Measurements from ENCODE around the gene SMYD3. TPM values are rescaled to one million over a fixed set of nuclear protein-coding genes. Genes with fewer than 3 reads are reported as not detected.

Gene SMYD3
- total and polyA plus RNA-seq, 9 of the 15 experiments (the other 6 are each of a cell fraction or from before 2014, with no cell fraction given): 128 to 440 (median 197) TPM

DNA sequence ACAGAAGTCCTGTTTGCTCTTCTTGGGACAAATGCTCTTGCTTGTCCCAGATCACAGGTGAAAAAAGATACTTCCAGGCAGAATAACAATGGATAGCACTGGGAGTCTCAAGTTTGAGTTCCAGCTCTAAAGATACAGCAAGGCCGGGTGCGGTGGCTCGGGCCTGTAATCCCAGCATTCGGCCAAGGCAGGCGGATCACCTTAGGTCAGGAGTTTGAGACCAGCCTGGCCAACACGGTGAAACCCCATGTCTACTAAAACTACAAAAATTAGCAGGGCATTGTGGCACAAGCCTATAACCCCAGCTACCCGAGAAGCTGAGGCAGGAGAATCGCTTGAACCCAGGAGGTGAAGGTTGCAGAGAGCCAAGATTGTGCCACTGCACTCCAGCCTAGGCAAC is 337.6 kb downstream of the SMYD3 start (continued):
- TF ChIP-seq, protein P1, sequence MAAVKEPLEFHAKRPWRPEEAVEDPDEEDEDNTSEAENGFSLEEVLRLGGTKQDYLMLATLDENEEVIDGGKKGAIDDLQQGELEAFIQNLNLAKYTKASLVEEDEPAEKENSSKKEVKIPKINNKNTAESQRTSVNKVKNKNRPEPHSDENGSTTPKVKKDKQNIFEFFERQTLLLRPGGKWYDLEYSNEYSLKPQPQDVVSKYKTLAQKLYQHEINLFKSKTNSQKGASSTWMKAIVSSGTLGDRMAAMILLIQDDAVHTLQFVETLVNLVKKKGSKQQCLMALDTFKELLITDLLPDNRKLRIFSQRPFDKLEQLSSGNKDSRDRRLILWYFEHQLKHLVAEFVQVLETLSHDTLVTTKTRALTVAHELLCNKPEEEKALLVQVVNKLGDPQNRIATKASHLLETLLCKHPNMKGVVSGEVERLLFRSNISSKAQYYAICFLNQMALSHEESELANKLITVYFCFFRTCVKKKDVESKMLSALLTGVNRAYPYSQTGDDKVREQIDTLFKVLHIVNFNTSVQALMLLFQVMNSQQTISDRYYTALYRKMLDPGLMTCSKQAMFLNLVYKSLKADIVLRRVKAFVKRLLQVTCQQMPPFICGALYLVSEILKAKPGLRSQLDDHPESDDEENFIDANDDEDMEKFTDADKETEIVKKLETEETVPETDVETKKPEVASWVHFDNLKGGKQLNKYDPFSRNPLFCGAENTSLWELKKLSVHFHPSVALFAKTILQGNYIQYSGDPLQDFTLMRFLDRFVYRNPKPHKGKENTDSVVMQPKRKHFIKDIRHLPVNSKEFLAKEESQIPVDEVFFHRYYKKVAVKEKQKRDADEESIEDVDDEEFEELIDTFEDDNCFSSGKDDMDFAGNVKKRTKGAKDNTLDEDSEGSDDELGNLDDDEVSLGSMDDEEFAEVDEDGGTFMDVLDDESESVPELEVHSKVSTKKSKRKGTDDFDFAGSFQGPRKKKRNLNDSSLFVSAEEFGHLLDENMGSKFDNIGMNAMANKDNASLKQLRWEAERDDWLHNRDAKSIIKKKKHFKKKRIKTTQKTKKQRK (IDR thresholded peaks at IDR 0.05; ENCODE audit: borderline replicate concordance, low read depth, low read length): no peak
- peak; percentile 80 for TF ChIP-seq SMAD4 (CRISPR knock-in tag; conservative IDR thresholded peaks at IDR 0.05)
- TF ChIP-seq SNRNP70 (optimal IDR thresholded peaks at IDR 0.05; ENCODE audit: low read depth, low read length): no peak
- TF ChIP-seq BCOR (IDR thresholded peaks at IDR 0.05): 0 out of 2 replicates have a peak, but pooled peaks have one; percentile 34
- TF ChIP-seq MYC (IDR thresholded peaks at IDR 0.05; ENCODE audit: low read depth, low read length): no peak
- peak; percentile 65; the same call in 1 of the 2 replicates for TF ChIP-seq MYC (CRISPR knock-in tag; IDR thresholded peaks at IDR 0.05; ENCODE audit: borderline replicate concordance, low read depth)
- TF ChIP-seq ZNF589 (CRISPR knock-in tag; IDR thresholded peaks at IDR 0.05; ENCODE audit: low read depth): peak; percentile 71; the same call in 1 of the 2 replicates
- no peak for TF ChIP-seq RNF2 (IDR thresholded peaks at IDR 0.05)
- TF ChIP-seq XRCC3 (IDR thresholded peaks at IDR 0.05): no peak
- TF ChIP-seq NKRF (IDR thresholded peaks at IDR 0.05; ENCODE audit: borderline replicate concordance): peak; percentile 48; the same call in 1 of the 2 replicates
- TF ChIP-seq, protein P2, sequence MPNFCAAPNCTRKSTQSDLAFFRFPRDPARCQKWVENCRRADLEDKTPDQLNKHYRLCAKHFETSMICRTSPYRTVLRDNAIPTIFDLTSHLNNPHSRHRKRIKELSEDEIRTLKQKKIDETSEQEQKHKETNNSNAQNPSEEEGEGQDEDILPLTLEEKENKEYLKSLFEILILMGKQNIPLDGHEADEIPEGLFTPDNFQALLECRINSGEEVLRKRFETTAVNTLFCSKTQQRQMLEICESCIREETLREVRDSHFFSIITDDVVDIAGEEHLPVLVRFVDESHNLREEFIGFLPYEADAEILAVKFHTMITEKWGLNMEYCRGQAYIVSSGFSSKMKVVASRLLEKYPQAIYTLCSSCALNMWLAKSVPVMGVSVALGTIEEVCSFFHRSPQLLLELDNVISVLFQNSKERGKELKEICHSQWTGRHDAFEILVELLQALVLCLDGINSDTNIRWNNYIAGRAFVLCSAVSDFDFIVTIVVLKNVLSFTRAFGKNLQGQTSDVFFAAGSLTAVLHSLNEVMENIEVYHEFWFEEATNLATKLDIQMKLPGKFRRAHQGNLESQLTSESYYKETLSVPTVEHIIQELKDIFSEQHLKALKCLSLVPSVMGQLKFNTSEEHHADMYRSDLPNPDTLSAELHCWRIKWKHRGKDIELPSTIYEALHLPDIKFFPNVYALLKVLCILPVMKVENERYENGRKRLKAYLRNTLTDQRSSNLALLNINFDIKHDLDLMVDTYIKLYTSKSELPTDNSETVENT (CRISPR knock-in tag; IDR thresholded peaks at IDR 0.05): no peak
- no peak; the same call in 1 of the 2 replicates for TF ChIP-seq ZNF41 (CRISPR knock-in tag; conservative IDR thresholded peaks at IDR 0.05)

Data from K562 (cell line).